Measurements from ENCODE around the gene VGLL4. TPM values are rescaled to one million over a fixed set of nuclear protein-coding genes. Genes with fewer than 3 reads are reported as not detected.
"Not testable (repeated sequence)": the region's sequence is repeated elsewhere in the genome, so short reads cannot be mapped to it uniquely, and the experiment has no call there.

The VGLL4 gene
- total RNA-seq, 6 donors from 2014 or later = 46.5 to 93.6 (median 60.1) TPM

DNA sequence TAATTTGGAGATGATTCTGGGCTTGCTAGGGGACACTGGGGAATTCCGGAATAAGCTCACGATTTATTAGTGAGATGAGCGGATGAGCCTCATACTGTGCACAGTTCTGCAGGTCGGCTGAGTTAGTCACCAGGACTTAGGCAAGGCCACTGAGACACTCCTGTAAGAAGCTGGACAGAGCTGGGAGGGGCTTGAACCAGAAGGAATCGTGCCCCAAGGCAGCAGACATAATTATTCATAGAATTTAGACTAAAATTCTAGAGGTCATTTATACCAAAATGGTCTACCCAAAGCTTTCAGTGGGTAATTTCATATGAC, 121.4 kb downstream of the VGLL4 start:
- 93 to 95% methylated on average over 5 of the region's 5 CpGs for WGBS, 2 donors
- no peak for DNase-seq
- TF ChIP-seq POLR2AphosphoS5 (IDR thresholded peaks at IDR 0.05) (no peak), EP300 (IDR thresholded peaks at IDR 0.05) (no peak), CTCF (IDR thresholded peaks at IDR 0.05) (no peak), POLR2A (IDR thresholded peaks at IDR 0.05) (no peak)

GRCh38 chr3:11521167-11521566, 122.5 kb downstream of the VGLL4 start:
- Histone ChIP-seq H3K27me3 (no peaks in the 10 kb centered on the region), H3K4me1 (peaks cover 0 to 3% (median 0%) of the 10 kb centered on the region in 4 donors), H3K9me3 (no peaks in the 10 kb centered on the region), H3K27ac (no peak overlapping the region), H3K4me3 (no peak overlapping the region), H3K36me3 (no peaks in the 10 kb centered on the region)
- DNase-seq (no peak), ATAC-seq (ENCODE audit: low FRiP score in 2 of 2) (no peak)
- 95% methylated on average over 8 of the region's 8 CpGs for WGBS, 2 donors
- TF ChIP-seq POLR2AphosphoS5 (IDR thresholded peaks at IDR 0.05) (no peak), EP300 (IDR thresholded peaks at IDR 0.05) (no peak), POLR2A (IDR thresholded peaks at IDR 0.05) (no peak), CTCF (IDR thresholded peaks at IDR 0.05) (no peak)

More for the DNA sequence above, 121.4 kb downstream of the VGLL4 start:
- no peak for ATAC-seq (ENCODE audit: low FRiP score in 2 of 2)
- H3K27ac ChIP-seq = no peak overlapping the region
- peaks cover 0 to 3% (median 0%) of the 10 kb centered on the region in 4 donors for H3K4me1 ChIP-seq
- H3K4me3 ChIP-seq = no peak overlapping the region
- H3K36me3 ChIP-seq = no peaks in the 10 kb centered on the region
- H3K27me3 ChIP-seq = no peaks in the 10 kb centered on the region
- H3K9me3 ChIP-seq = no peaks in the 10 kb centered on the region

GRCh38 chr3:11517601-11518000, 126.1 kb downstream of the VGLL4 start:
- no peak overlapping the region for H3K4me3 ChIP-seq
- no peak overlapping the region for H3K27ac ChIP-seq
- TF ChIP-seq EP300 (IDR thresholded peaks at IDR 0.05) (no peak), POLR2AphosphoS5 (IDR thresholded peaks at IDR 0.05) (no peak), CTCF (IDR thresholded peaks at IDR 0.05) (no peak), POLR2A (IDR thresholded peaks at IDR 0.05) (no peak)
- DNase-seq = no peak
- peaks cover 11 to 22% (median 18%) of the 10 kb centered on the region in 4 donors for H3K4me1 ChIP-seq
- ATAC-seq (ENCODE audit: low FRiP score in 2 of 2) = peak in 1 of 2 donors; percentile 44
- H3K9me3 ChIP-seq = no peaks in the 10 kb centered on the region
- H3K27me3 ChIP-seq = no peaks in the 10 kb centered on the region
- H3K36me3 ChIP-seq = no peaks in the 10 kb centered on the region
- 97 to 98% methylated on average over 6 of the region's 6 CpGs for WGBS, 2 donors

DNA sequence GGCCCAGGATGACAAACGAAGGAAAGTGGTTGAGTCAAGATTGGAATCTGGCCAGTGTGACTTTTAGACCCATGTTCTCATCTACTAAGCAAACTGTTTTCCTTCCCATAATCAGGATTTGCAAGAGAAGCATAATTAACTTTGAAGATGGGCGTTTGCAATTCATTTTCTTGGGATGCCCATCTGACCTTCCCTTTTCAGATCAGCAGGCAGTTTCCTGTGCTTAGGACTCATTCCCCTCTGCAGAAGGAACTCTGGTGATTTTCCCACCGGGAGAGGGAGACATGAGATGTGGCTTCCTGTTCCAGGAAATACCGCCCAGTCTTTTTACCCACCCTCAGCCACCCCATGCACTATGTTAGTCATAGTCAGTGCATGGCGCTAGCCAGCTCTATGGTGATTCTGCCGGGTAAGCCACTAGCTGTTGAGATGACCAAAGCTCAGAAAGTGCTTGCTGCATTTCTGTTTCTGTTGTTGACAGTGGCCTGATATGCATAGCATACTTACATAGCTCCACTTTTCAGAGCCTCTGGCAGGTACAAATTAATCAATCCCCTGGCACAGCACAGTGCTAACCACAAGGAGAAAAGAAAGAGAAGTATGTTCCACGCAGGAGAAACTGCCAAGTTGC, 129.4 kb downstream of the VGLL4 start:
- 22 to 27% methylated on average over 7 of the region's 7 CpGs for WGBS, 2 donors
- TF ChIP-seq EP300 (IDR thresholded peaks at IDR 0.05) (peak in 2 of 4 donors; percentile 46 to 54), POLR2A (IDR thresholded peaks at IDR 0.05) (no peak), POLR2AphosphoS5 (IDR thresholded peaks at IDR 0.05) (peak; percentile 55 to 59), CTCF (IDR thresholded peaks at IDR 0.05) (no peak)
- no peaks in the 10 kb centered on the region for H3K27me3 ChIP-seq
- no peaks in the 10 kb centered on the region for H3K9me3 ChIP-seq
- H3K36me3 ChIP-seq = no peaks in the 10 kb centered on the region
- ATAC-seq (ENCODE audit: low FRiP score in 2 of 2) (peak; percentile 82 to 91), DNase-seq (peak in 1 of 2 donors; percentile 42)
- no peak overlapping the region for H3K4me3 ChIP-seq
- peaks cover 22 to 32% (median 29%) of the 10 kb centered on the region in 4 donors for H3K4me1 ChIP-seq
- peak overlapping the region; percentile 29 to 77 (median 56) for H3K27ac ChIP-seq

- Histone ChIP-seq H3K4me3 (no peak overlapping the region), H3K27me3 (no peaks in the 10 kb centered on the region), H3K36me3 (no peaks in the 10 kb centered on the region), H3K27ac (peak overlapping the region; percentile 29 to 77 (median 56)), H3K9me3 (no peaks in the 10 kb centered on the region), H3K4me1 (peaks cover 27 to 37% (median 35%) of the 10 kb centered on the region in 4 donors)
- no peak for DNase-seq
- WGBS, 2 donors = 49 to 53% methylated on average over 3 of the region's 3 CpGs
- TF ChIP-seq POLR2AphosphoS5 (IDR thresholded peaks at IDR 0.05) = no peak
- no peak for TF ChIP-seq EP300 (IDR thresholded peaks at IDR 0.05)
- TF ChIP-seq POLR2A (IDR thresholded peaks at IDR 0.05) = no peak
- TF ChIP-seq CTCF (IDR thresholded peaks at IDR 0.05) = no peak
- peak in 1 of 2 donors; percentile 13 for ATAC-seq (ENCODE audit: low FRiP score in 2 of 2)
These were observed 129.9 kb downstream of the VGLL4 start for GRCh38 chr3:11513817-11514135.

- not testable (repeated sequence) for H3K27me3 ChIP-seq; H3K4me3 ChIP-seq; H3K36me3 ChIP-seq; ATAC-seq (ENCODE audit: low FRiP score in 2 of 2); H3K9me3 ChIP-seq
- DNase-seq = peak in 1 of 2 donors; percentile 60
- peak overlapping the region; percentile 29 to 77 (median 56) for H3K27ac ChIP-seq
- H3K4me1 ChIP-seq = peaks cover 32 to 42% (median 40%) of the 10 kb centered on the region in 4 donors
- 60 to 71% methylated on average over 1 to 21 of the region's 27 CpGs for WGBS, 2 donors
These were observed 130.4 kb downstream of the VGLL4 start for GRCh38 chr3:11513125-11513816.

GRCh38 chr3:11511606-11512005, 132.1 kb downstream of the VGLL4 start:
- not testable (repeated sequence) for H3K9me3 ChIP-seq; H3K4me3 ChIP-seq; H3K27ac ChIP-seq; H3K27me3 ChIP-seq; H3K36me3 ChIP-seq; ATAC-seq (ENCODE audit: low FRiP score in 2 of 2)
- peaks cover 42 to 47% (median 45%) of the 10 kb centered on the region in 4 donors for H3K4me1 ChIP-seq
- DNase-seq = peak in 1 of 2 donors; percentile 74
- WGBS, 2 donors = 98% methylated on average over 7 of the region's 20 CpGs; no CpG with 5 or more reads in 1 of the 2 donors
